Testis (tissue), 2 donors: Measurements from ENCODE around the gene PCBP2.

Experiments used
- POLR2A ChIP-seq: fragments of 450-650 bp; IDR thresholded peaks from one replicate; pipeline ENCODE4 v1.6.1; 2017; ENCODE audit warnings: antibody characterized with exemption, mild to moderate bottlenecking, moderate library complexity
- TF ChIP-seq, protein P1 (sequence below), 3 experiments: fragments of 450-650 bp in 2 of 3; fragments of 200-600 bp in 1 of 3; sonication (generic) in 1 of 3; IDR thresholded peaks; one replicate each; pipeline ENCODE4 v1.5.1; 2016 to 2019; ENCODE audit warnings: antibody characterized with exemption in 3 of 3, mild to moderate bottlenecking in 2 of 3, moderate library complexity in 1 of 3

DNA sequence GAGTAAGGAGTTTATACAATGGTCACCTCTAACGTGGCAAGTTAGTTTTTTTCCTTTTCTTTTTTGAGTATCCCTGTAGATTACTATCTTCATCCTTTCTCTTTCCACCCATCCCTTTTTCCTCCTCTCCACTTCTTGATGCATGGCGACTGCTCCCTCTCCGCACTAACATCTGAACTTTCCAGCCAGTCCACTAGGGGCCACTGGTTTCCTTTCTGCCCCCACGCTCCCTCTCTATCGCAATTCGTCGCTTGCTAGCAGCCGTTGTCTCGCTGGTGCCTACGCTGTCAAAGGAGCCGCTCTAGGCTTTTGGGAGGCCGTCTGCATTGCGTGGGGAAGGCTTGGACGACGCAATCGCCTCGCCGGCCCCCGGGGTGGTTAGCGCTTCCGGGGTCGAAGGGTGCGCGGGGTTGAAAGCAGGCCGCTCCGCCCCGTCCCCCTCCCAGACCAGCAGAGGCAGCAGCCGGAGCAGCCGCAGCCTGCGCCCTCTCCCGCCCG lies at the start of gene PCBP2:
- TF ChIP-seq POLR2A = no peak
- TF ChIP-seq, protein P1, sequence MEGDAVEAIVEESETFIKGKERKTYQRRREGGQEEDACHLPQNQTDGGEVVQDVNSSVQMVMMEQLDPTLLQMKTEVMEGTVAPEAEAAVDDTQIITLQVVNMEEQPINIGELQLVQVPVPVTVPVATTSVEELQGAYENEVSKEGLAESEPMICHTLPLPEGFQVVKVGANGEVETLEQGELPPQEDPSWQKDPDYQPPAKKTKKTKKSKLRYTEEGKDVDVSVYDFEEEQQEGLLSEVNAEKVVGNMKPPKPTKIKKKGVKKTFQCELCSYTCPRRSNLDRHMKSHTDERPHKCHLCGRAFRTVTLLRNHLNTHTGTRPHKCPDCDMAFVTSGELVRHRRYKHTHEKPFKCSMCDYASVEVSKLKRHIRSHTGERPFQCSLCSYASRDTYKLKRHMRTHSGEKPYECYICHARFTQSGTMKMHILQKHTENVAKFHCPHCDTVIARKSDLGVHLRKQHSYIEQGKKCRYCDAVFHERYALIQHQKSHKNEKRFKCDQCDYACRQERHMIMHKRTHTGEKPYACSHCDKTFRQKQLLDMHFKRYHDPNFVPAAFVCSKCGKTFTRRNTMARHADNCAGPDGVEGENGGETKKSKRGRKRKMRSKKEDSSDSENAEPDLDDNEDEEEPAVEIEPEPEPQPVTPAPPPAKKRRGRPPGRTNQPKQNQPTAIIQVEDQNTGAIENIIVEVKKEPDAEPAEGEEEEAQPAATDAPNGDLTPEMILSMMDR (IDR thresholded peaks at IDR 0.05) = peak; percentile 82 to 98 (median 97)
